Neuronal stem cell (in vitro differentiated cells): ENCODE results near the gene TPK1.

Experiments
- DNase-seq: peaks from one replicate; pipeline ENCODE4 v3.0.0-alpha.2; 2013; ENCODE audit warnings: low spot score
- H2AFZ ChIP-seq: one replicate; pipeline ENCODE4 v1.6.1; 2013; ENCODE audit warnings: mild to moderate bottlenecking, low read length, inconsistent platforms
- H2AK5ac ChIP-seq: 2 replicates; pipeline ENCODE4 v1.6.1; 2013; ENCODE audit warnings: low read depth, mild to moderate bottlenecking, inconsistent platforms, low read length, moderate library complexity, mixed read lengths
- H2BK120ac ChIP-seq: 2 replicates; pipeline ENCODE4 v1.6.1; 2013; ENCODE audit warnings: low read depth, mild to moderate bottlenecking, inconsistent platforms, low read length, moderate library complexity, mixed read lengths
- H2BK12ac ChIP-seq: one replicate; pipeline ENCODE4 v1.6.1; 2013; ENCODE audit warnings: low read length, inconsistent platforms
- H2BK15ac ChIP-seq: 2 replicates; pipeline ENCODE4 v1.6.1; 2013; ENCODE audit warnings: mild to moderate bottlenecking, low read length, inconsistent platforms, mixed read lengths
- H2BK5ac ChIP-seq: one replicate; pipeline ENCODE4 v1.6.1; 2013; ENCODE audit warnings: inconsistent platforms, mild to moderate bottlenecking, low read length, moderate library complexity
- H3K14ac ChIP-seq: one replicate; pipeline ENCODE4 v1.6.1; 2013; ENCODE audit warnings: low read length, inconsistent platforms
- H3K18ac ChIP-seq: 2 replicates; pipeline ENCODE4 v1.6.1; 2013; ENCODE audit warnings: low read length, inconsistent platforms
- H3K23ac ChIP-seq: 2 replicates; pipeline ENCODE4 v1.6.1; 2013; ENCODE audit warnings: low read depth, mild to moderate bottlenecking, mixed read lengths, low read length, inconsistent platforms; ENCODE audit not compliant: poor library complexity
- H3K27ac ChIP-seq: replicated peaks from 3 replicates; pipeline ENCODE4 v1.5.1; 2013; ENCODE audit warnings: low read length, inconsistent platforms
- H3K27me3 ChIP-seq, 3 experiments: 2 replicates each; pipeline ENCODE4 v1.6.1; 2013; ENCODE audit warnings: low read length in 3 of 3, mild to moderate bottlenecking in 2 of 3, inconsistent platforms in 1 of 3, low read depth in 1 of 3, mixed read lengths in 1 of 3, moderate library complexity in 1 of 3; ENCODE audit not compliant: control insufficient read depth in 3 of 3, insufficient read depth in 3 of 3
- H3K36me3 ChIP-seq, 2 donors: replicated peaks in 1 of 2; 2 replicates each; pipeline ENCODE4 v1.6.1; 2013; ENCODE audit warnings: low read length in 2 of 2; ENCODE audit not compliant: control insufficient read depth in 2 of 2, insufficient read depth in 2 of 2
- H3K4ac ChIP-seq: 2 replicates; pipeline ENCODE4 v1.6.1; 2013; ENCODE audit warnings: inconsistent platforms, mild to moderate bottlenecking, low read length, moderate library complexity
- H3K4me1 ChIP-seq, 2 donors: 1 replicate in 1 of 2; 2 replicates in 1 of 2; pipeline ENCODE4 v1.6.1; 2013; ENCODE audit warnings: low read length in 2 of 2, low read depth in 1 of 2; ENCODE audit not compliant: control insufficient read depth in 2 of 2, insufficient read depth in 1 of 2
- H3K4me2 ChIP-seq: one replicate; pipeline ENCODE4 v1.6.1; 2013; ENCODE audit warnings: mild to moderate bottlenecking, low read length, inconsistent platforms; ENCODE audit not compliant: insufficient read depth, poor library complexity, severe bottlenecking
- H3K4me3 ChIP-seq, 2 donors: 2 replicates each; pipeline ENCODE4 v1.5.1; 2013; ENCODE audit warnings: low read length in 2 of 2, mild to moderate bottlenecking in 2 of 2, inconsistent platforms in 1 of 2, moderate library complexity in 1 of 2
- H3K79me1 ChIP-seq: one replicate; pipeline ENCODE4 v1.6.1; 2013; ENCODE audit warnings: low read depth, mild to moderate bottlenecking, inconsistent platforms, low read length, moderate library complexity
- H3K9ac ChIP-seq: one replicate; pipeline ENCODE4 v1.6.1; 2013; ENCODE audit warnings: mild to moderate bottlenecking, low read depth, low read length, inconsistent platforms; ENCODE audit not compliant: poor library complexity
- H3K9me3 ChIP-seq, 2 donors: replicated peaks in 1 of 2; 2 replicates each; pipeline versions ENCODE3 to v1.6.1; 2013; ENCODE audit warnings: low read length in 2 of 2, mild to moderate bottlenecking in 2 of 2, inconsistent platforms in 1 of 2, low read depth in 1 of 2, mixed read lengths in 1 of 2, moderate library complexity in 1 of 2; ENCODE audit not compliant: control insufficient read depth in 2 of 2, insufficient read depth in 1 of 2
- H4K8ac ChIP-seq: one replicate; pipeline ENCODE4 v1.6.1; 2013; ENCODE audit warnings: low read depth, mild to moderate bottlenecking, inconsistent platforms, low read length, moderate library complexity
- H4K91ac ChIP-seq: one replicate; pipeline ENCODE4 v1.6.1; 2013; ENCODE audit warnings: low read length, low read depth, mild to moderate bottlenecking, inconsistent platforms; ENCODE audit not compliant: poor library complexity
- WGBS, 2 donors: extraction: QIAGEN DNeasy Blood & Tissue Kit; methylation state at CpG; one replicate each; pipeline ENCODE4 v1.1.7; 2013; ENCODE audit warnings: missing lambda C conversion rate in 2 of 2, mixed read lengths in 1 of 2; ENCODE audit not compliant: insufficient read length in 2 of 2, insufficient replicate concordance in 1 of 2; ENCODE audit errors: extremely low coverage in 2 of 2; 5-methylcytosine and 5-hydroxymethylcytosine counted together

TPK1 gene

GRCh38 chr7:144869082-144869481, 33.2 kb upstream of the TPK1 start:
- Histone ChIP-seq H3K27ac (no peak overlapping the region), H2BK5ac (no peak overlapping the region), H3K9ac (no peak overlapping the region), H3K14ac (no peak overlapping the region), H4K8ac (no peak overlapping the region), H3K4me3 (no peak overlapping the region), H3K79me1 (no peaks in the 10 kb centered on the region), H2BK15ac (no peak overlapping the region), H3K9me3 (no peaks in the 10 kb centered on the region), H3K27me3 (no peaks in the 10 kb centered on the region), H2BK120ac (no peak overlapping the region), H4K91ac (no peak overlapping the region), H3K18ac (no peak overlapping the region), H3K23ac (no peak overlapping the region), H3K36me3 (no peaks in the 10 kb centered on the region), H3K4me1 (no peaks in the 10 kb centered on the region), H2AFZ (no peak overlapping the region), H3K4me2 (no peak overlapping the region), H3K4ac (no peak overlapping the region), H2AK5ac (no peak overlapping the region), H2BK12ac (no peak overlapping the region)
- DNase-seq, result no peak
- WGBS, 2 donors, result no CpG with 5 or more reads among the region's 8 CpGs

GRCh38 chr7:144866189-144866588, 30.3 kb upstream of the TPK1 start:
- H2AFZ ChIP-seq, result no peak overlapping the region
- no peak overlapping the region for H4K8ac ChIP-seq
- no peak overlapping the region for H2AK5ac ChIP-seq
- no peak overlapping the region for H4K91ac ChIP-seq
- no CpG with 5 or more reads among the region's 3 CpGs for WGBS, 2 donors
- no peak overlapping the region for H3K23ac ChIP-seq
- no peaks in the 10 kb centered on the region for H3K36me3 ChIP-seq
- no peak overlapping the region for H3K4me3 ChIP-seq
- no peak overlapping the region for H2BK15ac ChIP-seq
- H3K14ac ChIP-seq, result no peak overlapping the region
- no peak overlapping the region for H3K4ac ChIP-seq
- H3K9ac ChIP-seq, result no peak overlapping the region
- H3K27me3 ChIP-seq, result no peaks in the 10 kb centered on the region
- no peak overlapping the region for H2BK120ac ChIP-seq
- H2BK5ac ChIP-seq, result no peak overlapping the region
- DNase-seq, result no peak
- H2BK12ac ChIP-seq, result no peak overlapping the region
- no peak overlapping the region for H3K4me2 ChIP-seq
- H3K18ac ChIP-seq, result no peak overlapping the region
- H3K79me1 ChIP-seq, result no peaks in the 10 kb centered on the region
- no peaks in the 10 kb centered on the region for H3K9me3 ChIP-seq
- H3K27ac ChIP-seq, result no peak overlapping the region
- H3K4me1 ChIP-seq, result no peaks in the 10 kb centered on the region

GRCh38 chr7:144863320-144863647, 27.4 kb upstream of the TPK1 start:
- Histone ChIP-seq H3K4me3 (no peak overlapping the region), H3K18ac (no peak overlapping the region), H2BK15ac (no peak overlapping the region), H2BK5ac (no peak overlapping the region), H2BK12ac (no peak overlapping the region), H3K36me3 (no peaks in the 10 kb centered on the region), H3K27me3 (no peaks in the 10 kb centered on the region), H3K4me2 (no peak overlapping the region), H2AFZ (no peak overlapping the region), H3K14ac (no peak overlapping the region), H4K91ac (no peak overlapping the region), H2AK5ac (no peak overlapping the region), H3K79me1 (no peaks in the 10 kb centered on the region), H2BK120ac (no peak overlapping the region), H3K23ac (no peak overlapping the region), H3K9ac (no peak overlapping the region), H3K4ac (no peak overlapping the region), H4K8ac (no peak overlapping the region), H3K4me1 (no peaks in the 10 kb centered on the region), H3K9me3 (no peaks in the 10 kb centered on the region), H3K27ac (no peak overlapping the region)
- WGBS, 2 donors, result no CpG with 5 or more reads among the region's 5 CpGs
- no peak for DNase-seq

GRCh38 chr7:144862612-144863319, 26.9 kb upstream of the TPK1 start:
- H3K79me1 ChIP-seq, result no peaks in the 10 kb centered on the region
- H3K4me1 ChIP-seq, result no peaks in the 10 kb centered on the region
- no peak overlapping the region for H2BK120ac ChIP-seq
- no peak overlapping the region for H2BK15ac ChIP-seq
- no peaks in the 10 kb centered on the region for H3K9me3 ChIP-seq
- H3K4me3 ChIP-seq, result no peak overlapping the region
- H3K27me3 ChIP-seq, result no peaks in the 10 kb centered on the region
- H3K27ac ChIP-seq, result no peak overlapping the region
- no peak overlapping the region for H3K4me2 ChIP-seq
- no CpG with 5 or more reads among the region's 2 CpGs for WGBS, 2 donors
- no peak overlapping the region for H3K4ac ChIP-seq
- no peak overlapping the region for H2BK5ac ChIP-seq
- H3K23ac ChIP-seq, result no peak overlapping the region
- H2BK12ac ChIP-seq, result no peak overlapping the region
- DNase-seq, result no peak
- no peak overlapping the region for H3K14ac ChIP-seq
- H3K9ac ChIP-seq, result no peak overlapping the region
- no peak overlapping the region for H2AK5ac ChIP-seq
- no peak overlapping the region for H4K8ac ChIP-seq
- no peaks in the 10 kb centered on the region for H3K36me3 ChIP-seq
- no peak overlapping the region for H2AFZ ChIP-seq
- no peak overlapping the region for H4K91ac ChIP-seq
- no peak overlapping the region for H3K18ac ChIP-seq
